MCF 10A (cell line): ENCODE measurements around the gene DEPDC7. TPM values are rescaled to one million over a fixed set of nuclear protein-coding genes. Genes with fewer than 3 reads are reported as not detected.

Experiments used
- BruUV-seq: library from RNA; stranded (reverse); fragments of 400-500 nt; replicated peaks from 2 replicates; lab custom pipeline; 2021; lab: Mats Ljungman, UMichigan
- CTCF ChIA-PET: fragments of 300-600 bp; sonication (Branson Sonifier 250); formaldehyde crosslinking; extraction: SDS; loops from one replicate; lab custom pipeline; 2021; ENCODE audit warnings: antibody characterized with exemption, inconsistent platforms; lab: Yijun Ruan, JAX
- POLR2A ChIA-PET: fragments of 300-600, 350-650 bp; sonication (Branson Sonifier 250); formaldehyde crosslinking; extraction: SDS; loops from one replicate; lab custom pipeline; 2020; ENCODE audit warnings: antibody characterized with exemption, inconsistent platforms; lab: Yijun Ruan, JAX
- DNase-seq: peaks from one replicate; pipeline ENCODE4 v3.0.0-alpha.2; 2018; ENCODE audit not compliant: unreplicated experiment
- H3K27ac Mint-ChIP-seq: one replicate; pipeline ENCODE4 v1.8.0; 2022; ENCODE audit warnings: mild to moderate bottlenecking, low read depth, mixed read lengths; ENCODE audit not compliant: unreplicated experiment
- H3K27me3 Mint-ChIP-seq: one replicate; pipeline ENCODE4 v1.8.0; 2022; ENCODE audit warnings: mixed read lengths; ENCODE audit not compliant: insufficient read depth, unreplicated experiment
- H3K36me3 Mint-ChIP-seq: one replicate; pipeline ENCODE4 v1.8.0; 2022; ENCODE audit warnings: mild to moderate bottlenecking, moderate library complexity, mixed read lengths; ENCODE audit not compliant: insufficient read depth, unreplicated experiment
- H3K4me1 Mint-ChIP-seq: one replicate; pipeline ENCODE4 v1.8.0; 2022; ENCODE audit warnings: mixed read lengths; ENCODE audit not compliant: insufficient read depth, unreplicated experiment
- H3K4me3 Mint-ChIP-seq: one replicate; pipeline ENCODE4 v1.8.0; 2022; ENCODE audit warnings: mild to moderate bottlenecking, moderate library complexity, mixed read lengths; ENCODE audit not compliant: unreplicated experiment
- H3K9me3 Mint-ChIP-seq: one replicate; pipeline ENCODE4 v1.8.0; 2022; ENCODE audit warnings: mixed read lengths; ENCODE audit not compliant: unreplicated experiment
- intact Hi-C: fragments of 100-400 bp; cut with micrococcal nuclease; formaldehyde crosslinking; loops from 2 replicates; pipeline ENCODE4 v1.14.1; 2022
- total RNA-seq: library from RNA; stranded (reverse); gene quantifications from 2 replicates; pipeline ENCODE4 v1.2.3, GENCODE V29; 2022
- TF ChIP-seq, protein P1 (sequence below): fragments of 200-600 bp; IDR thresholded peaks from one replicate; pipeline ENCODE4 v1.8.0; 2022; ENCODE audit warnings: antibody characterized with exemption, mild to moderate bottlenecking; ENCODE audit not compliant: unreplicated experiment

The DEPDC7 gene
- total RNA-seq, 1 experiment from 2014 or later: 3.6 TPM

DNA sequence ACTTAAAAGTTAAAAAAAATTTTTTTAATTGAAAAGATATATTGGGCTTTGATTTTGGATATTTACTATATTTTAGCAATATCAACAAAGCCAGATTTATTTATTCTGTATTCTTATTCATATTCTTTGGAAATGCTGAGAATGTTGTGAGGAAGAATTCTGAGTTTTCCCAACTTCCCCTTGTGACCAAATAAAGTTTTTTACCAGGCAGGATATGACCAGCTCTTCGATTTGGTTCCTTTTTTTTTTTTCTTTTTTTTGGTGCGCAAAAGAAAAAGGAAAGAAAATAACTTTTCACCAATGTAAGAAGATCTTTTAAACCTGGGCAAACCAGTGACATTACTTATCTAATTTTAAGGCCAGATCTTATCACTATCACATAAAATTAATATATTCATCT is 36.6 kb downstream of the DEPDC7 start:
- TF ChIP-seq, protein P1, sequence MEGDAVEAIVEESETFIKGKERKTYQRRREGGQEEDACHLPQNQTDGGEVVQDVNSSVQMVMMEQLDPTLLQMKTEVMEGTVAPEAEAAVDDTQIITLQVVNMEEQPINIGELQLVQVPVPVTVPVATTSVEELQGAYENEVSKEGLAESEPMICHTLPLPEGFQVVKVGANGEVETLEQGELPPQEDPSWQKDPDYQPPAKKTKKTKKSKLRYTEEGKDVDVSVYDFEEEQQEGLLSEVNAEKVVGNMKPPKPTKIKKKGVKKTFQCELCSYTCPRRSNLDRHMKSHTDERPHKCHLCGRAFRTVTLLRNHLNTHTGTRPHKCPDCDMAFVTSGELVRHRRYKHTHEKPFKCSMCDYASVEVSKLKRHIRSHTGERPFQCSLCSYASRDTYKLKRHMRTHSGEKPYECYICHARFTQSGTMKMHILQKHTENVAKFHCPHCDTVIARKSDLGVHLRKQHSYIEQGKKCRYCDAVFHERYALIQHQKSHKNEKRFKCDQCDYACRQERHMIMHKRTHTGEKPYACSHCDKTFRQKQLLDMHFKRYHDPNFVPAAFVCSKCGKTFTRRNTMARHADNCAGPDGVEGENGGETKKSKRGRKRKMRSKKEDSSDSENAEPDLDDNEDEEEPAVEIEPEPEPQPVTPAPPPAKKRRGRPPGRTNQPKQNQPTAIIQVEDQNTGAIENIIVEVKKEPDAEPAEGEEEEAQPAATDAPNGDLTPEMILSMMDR: no peak
- Mint-ChIP-seq H3K36me3 (peaks cover 58% of the 10 kb centered on the region), H3K4me3 (no peak overlapping the region), H3K27ac (no peak overlapping the region), H3K9me3 (no peaks in the 10 kb centered on the region), H3K4me1 (peaks cover 9% of the 10 kb centered on the region), H3K27me3 (no peaks in the 10 kb centered on the region)
- no TSS peak for BruUV-seq
- CTCF ChIA-PET: no interaction called here
- DNase-seq: no peak
- POLR2A ChIA-PET: interaction anchor here (0.6 to 1.6 kb wide), 2 partner anchors 9 to 205 kb away, joined by 3 to 6 read pairs; no protein-coding TSS in a partner anchor
- intact Hi-C loops: no loop called here

DNA sequence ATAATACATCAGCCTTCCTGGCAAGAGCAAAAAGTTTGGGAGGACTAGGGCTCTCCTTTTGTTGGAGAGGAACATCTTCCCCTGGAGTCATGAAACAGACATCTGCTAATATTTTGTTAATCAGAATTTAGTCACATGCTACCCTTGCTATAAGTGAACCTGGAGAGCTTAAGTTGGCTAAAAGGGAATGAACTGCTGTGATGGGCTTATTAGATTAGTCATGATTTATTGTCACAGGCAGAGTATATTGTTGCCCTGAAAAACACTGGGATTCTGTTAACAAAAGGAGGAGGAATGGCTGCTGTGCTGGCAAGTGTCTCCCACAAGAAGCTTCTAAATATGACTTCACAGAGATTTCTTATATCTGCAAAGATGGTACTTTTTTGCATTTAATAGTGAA is 39.7 kb downstream of the DEPDC7 start:
- BruUV-seq: no TSS peak
- CTCF ChIA-PET: interaction anchor here (0.6 to 3.3 kb wide), 6 partner anchors 9 to 749 kb away, joined by 3 to 12 read pairs (median 4); no protein-coding TSS in a partner anchor
- peaks cover 74% of the 10 kb centered on the region for H3K36me3 Mint-ChIP-seq
- H3K27me3 Mint-ChIP-seq: no peaks in the 10 kb centered on the region
- no peak overlapping the region for H3K27ac Mint-ChIP-seq
- intact Hi-C loops: no loop called here
- no peaks in the 10 kb centered on the region for H3K9me3 Mint-ChIP-seq
- TF ChIP-seq, protein P1: no peak
- H3K4me3 Mint-ChIP-seq: no peak overlapping the region
- peaks cover 22% of the 10 kb centered on the region for H3K4me1 Mint-ChIP-seq
- DNase-seq: no peak
- POLR2A ChIA-PET: interaction anchor here (1.3 to 4.8 kb wide), 3 partner anchors 11 to 95 kb away, joined by 4 to 48 read pairs (median 9); partner anchors contain the start of gene TCP11L1

DNA sequence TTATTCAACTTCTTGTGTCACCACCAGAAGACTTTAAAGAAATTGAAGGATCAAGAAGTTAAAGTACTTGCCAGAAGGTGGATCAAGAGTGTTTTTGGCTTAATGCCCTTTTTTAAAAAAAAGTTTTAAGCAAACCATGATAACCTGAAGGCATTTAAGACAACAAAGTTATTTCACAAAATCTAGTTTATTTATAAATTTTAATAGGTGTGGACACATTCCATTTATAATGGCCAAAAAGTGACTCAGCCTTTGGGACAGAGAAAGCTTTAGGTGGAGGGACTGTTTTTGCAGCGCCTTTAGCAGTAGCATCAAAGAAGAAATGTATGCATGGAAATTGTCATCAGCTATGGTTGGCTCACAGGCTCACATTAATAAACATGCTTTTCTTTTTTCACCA is 41.6 kb downstream of the DEPDC7 start:
- POLR2A ChIA-PET: interaction anchor here (0.8 to 4.8 kb wide), 5 partner anchors 9 to 971 kb away, joined by 3 to 48 read pairs (median 6); no protein-coding TSS in a partner anchor
- TF ChIP-seq, protein P1: no peak
- intact Hi-C loops: no loop called here
- H3K27me3 Mint-ChIP-seq: no peaks in the 10 kb centered on the region
- peaks cover 33% of the 10 kb centered on the region for H3K4me1 Mint-ChIP-seq
- DNase-seq: no peak
- no TSS peak for BruUV-seq
- H3K4me3 Mint-ChIP-seq: no peak overlapping the region
- H3K27ac Mint-ChIP-seq: peak overlapping the region; percentile 52
- CTCF ChIA-PET: interaction anchor here (0.6 to 1.3 kb wide), 6 partner anchors 8 to 148 kb away, joined by 3 to 4 read pairs (median 3); no protein-coding TSS in a partner anchor
- H3K36me3 Mint-ChIP-seq: peaks cover 78% of the 10 kb centered on the region
- H3K9me3 Mint-ChIP-seq: no peaks in the 10 kb centered on the region

DNA sequence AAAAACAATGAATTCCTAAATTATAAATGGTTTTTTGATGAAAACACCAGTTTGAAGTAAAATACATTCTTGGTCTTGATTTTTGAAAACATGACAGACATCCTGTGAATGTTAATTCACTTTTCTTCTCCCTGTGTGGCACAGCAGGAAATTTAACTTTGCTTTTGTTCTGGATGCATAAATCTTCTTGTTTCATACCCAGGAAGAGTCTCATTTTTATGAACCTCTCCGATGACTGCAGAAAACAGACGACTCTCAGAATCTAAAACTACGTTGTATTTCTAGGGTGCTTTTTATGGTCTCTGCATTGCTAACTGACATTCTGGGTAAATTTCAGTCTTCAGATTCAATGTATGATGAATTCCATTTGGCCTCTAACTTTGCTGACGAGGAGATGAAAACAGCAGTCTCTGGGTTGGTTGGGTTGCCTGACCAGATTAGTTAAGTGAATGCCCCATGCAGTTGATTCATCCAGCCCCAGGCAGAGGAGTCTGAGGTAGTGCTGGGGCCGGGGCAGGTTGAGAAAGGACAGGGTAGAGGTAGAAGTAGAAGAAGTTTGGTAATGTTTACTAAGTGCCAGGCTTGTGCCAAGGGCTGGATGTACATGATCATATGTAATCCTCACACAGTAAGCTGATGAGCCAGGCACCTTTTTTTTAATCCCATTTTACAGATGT is 43.8 kb downstream of the DEPDC7 start:
- intact Hi-C loops: loop anchor here (10.0 kb wide), 1 partner anchor 45 kb away; the partner anchor contains the start of gene DEPDC7
- Mint-ChIP-seq H3K4me3 (no peak overlapping the region), H3K9me3 (no peaks in the 10 kb centered on the region), H3K36me3 (peaks cover 78% of the 10 kb centered on the region), H3K27me3 (no peaks in the 10 kb centered on the region), H3K4me1 (peaks cover 52% of the 10 kb centered on the region), H3K27ac (peak overlapping the region; percentile 97)
- DNase-seq: peak; percentile 33
- TF ChIP-seq, protein P1: no peak
- ChIA-PET POLR2A (interaction anchor here (1.0 to 5.7 kb wide), 5 partner anchors 8 to 165 kb away, joined by 3 to 99 read pairs (median 7); partner anchors contain the start of gene TCP11L1), CTCF (interaction anchor here (0.6 to 10.4 kb wide), 4 partner anchors 14 to 101 kb away, joined by 3 to 232 read pairs (median 54); partner anchors contain the start of gene TCP11L1)
- no TSS peak for BruUV-seq
